ENCODE data around the gene PLCD3. TPM values are rescaled to one million over a fixed set of nuclear protein-coding genes. Genes with fewer than 3 reads are reported as not detected.
A peak's percentile ranks its signal among the peaks of the same experiment; 100 is the strongest.

The PLCD3 gene
- total and polyA plus RNA-seq, 2 of the 13 experiments (the other 11 are each of a cell fraction or from before 2014, with no cell fraction given), result 11.3 to 39.1 TPM

DNA sequence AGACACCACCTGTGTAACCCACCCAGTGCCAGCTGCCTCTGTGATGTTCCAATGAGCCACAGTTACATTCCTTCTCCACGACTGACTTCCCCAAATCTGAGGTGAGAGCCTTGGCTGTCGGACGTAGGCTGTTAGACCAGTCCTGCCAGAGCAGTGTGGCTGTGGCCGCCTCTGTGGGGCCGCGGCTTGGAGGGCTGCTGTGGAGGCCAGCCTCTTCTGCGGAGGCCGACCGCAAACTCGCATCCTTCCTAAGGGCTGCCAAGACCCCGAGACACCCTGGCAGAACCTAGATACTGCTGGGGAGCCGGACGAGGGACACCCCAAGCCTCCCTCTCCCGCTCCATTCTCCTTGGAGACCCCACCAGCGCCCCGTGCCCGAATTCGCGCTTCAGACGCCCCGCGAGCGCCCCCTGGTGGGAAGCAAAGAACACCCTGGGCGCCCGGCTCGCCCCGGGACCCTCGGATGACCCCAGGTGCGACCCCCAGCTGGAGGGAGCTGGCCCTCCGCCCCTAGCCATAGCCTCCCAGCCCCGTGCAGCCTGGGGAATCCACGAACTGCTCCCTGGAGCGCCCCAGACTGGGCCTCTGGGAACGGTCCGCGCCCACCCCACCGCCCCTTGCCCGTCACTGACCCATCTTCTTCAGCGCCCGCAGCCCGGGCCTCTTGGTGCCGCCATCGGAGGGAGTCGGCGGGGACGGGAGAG is 547 bp downstream of the PLCD3 start (continued):
- TF ChIP-seq, protein P1, sequence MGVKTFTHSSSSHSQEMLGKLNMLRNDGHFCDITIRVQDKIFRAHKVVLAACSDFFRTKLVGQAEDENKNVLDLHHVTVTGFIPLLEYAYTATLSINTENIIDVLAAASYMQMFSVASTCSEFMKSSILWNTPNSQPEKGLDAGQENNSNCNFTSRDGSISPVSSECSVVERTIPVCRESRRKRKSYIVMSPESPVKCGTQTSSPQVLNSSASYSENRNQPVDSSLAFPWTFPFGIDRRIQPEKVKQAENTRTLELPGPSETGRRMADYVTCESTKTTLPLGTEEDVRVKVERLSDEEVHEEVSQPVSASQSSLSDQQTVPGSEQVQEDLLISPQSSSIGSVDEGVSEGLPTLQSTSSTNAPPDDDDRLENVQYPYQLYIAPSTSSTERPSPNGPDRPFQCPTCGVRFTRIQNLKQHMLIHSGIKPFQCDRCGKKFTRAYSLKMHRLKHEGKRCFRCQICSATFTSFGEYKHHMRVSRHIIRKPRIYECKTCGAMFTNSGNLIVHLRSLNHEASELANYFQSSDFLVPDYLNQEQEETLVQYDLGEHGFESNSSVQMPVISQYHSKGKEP (CRISPR knock-in tag; IDR thresholded peaks at IDR 0.05), result no peak
- TF ChIP-seq FOXA1 (IDR thresholded peaks at IDR 0.05) (no peak), FOXA1 (CRISPR knock-in tag; IDR thresholded peaks at IDR 0.05) (no peak), ZNF879 (CRISPR knock-in tag; IDR thresholded peaks at IDR 0.05) (no peak), NONO (IDR thresholded peaks at IDR 0.05) (no peak), NONO (CRISPR knock-in tag; conservative IDR thresholded peaks at IDR 0.05) (no peak), AHR (CRISPR knock-in tag; IDR thresholded peaks at IDR 0.05) (no peak), TRAFD1 (CRISPR knock-in tag; IDR thresholded peaks at IDR 0.05; ENCODE audit: borderline replicate concordance) (peak; percentile 79; the same call in 1 of the 2 replicates), ZNF136 (CRISPR knock-in tag; IDR thresholded peaks at IDR 0.05; ENCODE audit: low read depth) (no peak), MATR3 (CRISPR knock-in tag; IDR thresholded peaks at IDR 0.05) (no peak), ZNF12 (CRISPR knock-in tag; IDR thresholded peaks at IDR 0.05) (no peak), ZNF761 (CRISPR knock-in tag; conservative IDR thresholded peaks at IDR 0.05) (no peak), SMAD9 (CRISPR knock-in tag; IDR thresholded peaks at IDR 0.05) (no peak), KMT2A (CRISPR knock-in tag; IDR thresholded peaks at IDR 0.05) (no peak), PTBP1 (IDR thresholded peaks at IDR 0.05; ENCODE audit: low read depth, low read length, poor library complexity, severe bottlenecking) (peak; percentile 40), ERF (CRISPR knock-in tag; IDR thresholded peaks at IDR 0.05) (0 out of 2 replicates have a peak, but pooled peaks have one; percentile 37), ZNF142 (CRISPR knock-in tag; IDR thresholded peaks at IDR 0.05) (no peak; the same call in 1 of the 2 replicates), ASH2L (IDR thresholded peaks at IDR 0.05; ENCODE audit: insufficient read length, low read depth, low read length) (peak; percentile 43), NFKBIZ (CRISPR knock-in tag; IDR thresholded peaks at IDR 0.05) (no peak)
- TF ChIP-seq, protein P2, sequence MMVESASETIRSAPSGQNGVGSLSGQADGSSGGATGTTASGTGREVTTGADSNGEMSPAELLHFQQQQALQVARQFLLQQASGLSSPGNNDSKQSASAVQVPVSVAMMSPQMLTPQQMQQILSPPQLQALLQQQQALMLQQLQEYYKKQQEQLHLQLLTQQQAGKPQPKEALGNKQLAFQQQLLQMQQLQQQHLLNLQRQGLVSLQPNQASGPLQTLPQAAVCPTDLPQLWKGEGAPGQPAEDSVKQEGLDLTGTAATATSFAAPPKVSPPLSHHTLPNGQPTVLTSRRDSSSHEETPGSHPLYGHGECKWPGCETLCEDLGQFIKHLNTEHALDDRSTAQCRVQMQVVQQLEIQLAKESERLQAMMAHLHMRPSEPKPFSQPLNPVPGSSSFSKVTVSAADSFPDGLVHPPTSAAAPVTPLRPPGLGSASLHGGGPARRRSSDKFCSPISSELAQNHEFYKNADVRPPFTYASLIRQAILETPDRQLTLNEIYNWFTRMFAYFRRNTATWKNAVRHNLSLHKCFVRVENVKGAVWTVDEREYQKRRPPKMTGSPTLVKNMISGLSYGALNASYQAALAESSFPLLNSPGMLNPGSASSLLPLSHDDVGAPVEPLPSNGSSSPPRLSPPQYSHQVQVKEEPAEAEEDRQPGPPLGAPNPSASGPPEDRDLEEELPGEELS (CRISPR knock-in tag; IDR thresholded peaks at IDR 0.05), result peak; percentile 30; the same call in 1 of the 2 replicates
